Upper lobe of right lung (tissue), 1 donor: ENCODE results near the gene TMPRSS13. TPM values are rescaled to one million over a fixed set of nuclear protein-coding genes. Genes with fewer than 3 reads are reported as not detected.

Experiments
- ATAC-seq: fragments of 200-7000 bp; cut with Tn5 transposase; one replicate; pipeline ENCODE4 v1.9.1; 2020; ENCODE audit warnings: mild to moderate bottlenecking, moderate library complexity
- DNase-seq: peaks from one replicate; pipeline ENCODE4 v3.0.0-alpha.2; 2020
- H3K27ac ChIP-seq: fragments of 200-600 bp; one replicate; pipeline ENCODE4 v1.8.0; 2022
- H3K27me3 ChIP-seq: fragments of 200-600 bp; one replicate; pipeline ENCODE4 v1.8.0; 2022; ENCODE audit warnings: mild to moderate bottlenecking
- H3K36me3 ChIP-seq: fragments of 200-600 bp; one replicate; pipeline ENCODE4 v1.8.0; 2022
- H3K4me1 ChIP-seq: fragments of 200-600 bp; one replicate; pipeline ENCODE4 v1.8.0; 2022
- H3K4me3 ChIP-seq: fragments of 200-600 bp; one replicate; pipeline ENCODE4 v1.8.0; 2022; ENCODE audit warnings: mild to moderate bottlenecking
- H3K9me3 ChIP-seq: fragments of 200-600 bp; one replicate; pipeline ENCODE4 v1.8.0; 2022
- intact Hi-C: fragments of 100-400 bp; cut with DNase I; formaldehyde crosslinking; loops from one replicate; pipeline ENCODE4 v1.11.0; 2022
- total RNA-seq: library from RNA; stranded (reverse); fragmentation: NEBNext Ultra II Directional; extraction: Animal tissue kit (Norgen Biotek cat#: 25700); gene quantifications from one replicate; pipeline ENCODE4 v1.2.1, GENCODE V29; 2021
- TF ChIP-seq, protein P1 (sequence below): fragments of 200-600 bp; IDR thresholded peaks from one replicate; pipeline ENCODE4 v1.8.0; 2022; ENCODE audit warnings: antibody characterized with exemption
- donor health status: DM: no; HTN: yes; CAD: no; lungs with severe emphysema.

The TMPRSS13 gene
- total RNA-seq, 1 donor from 2014 or later: 9.9 TPM

DNA sequence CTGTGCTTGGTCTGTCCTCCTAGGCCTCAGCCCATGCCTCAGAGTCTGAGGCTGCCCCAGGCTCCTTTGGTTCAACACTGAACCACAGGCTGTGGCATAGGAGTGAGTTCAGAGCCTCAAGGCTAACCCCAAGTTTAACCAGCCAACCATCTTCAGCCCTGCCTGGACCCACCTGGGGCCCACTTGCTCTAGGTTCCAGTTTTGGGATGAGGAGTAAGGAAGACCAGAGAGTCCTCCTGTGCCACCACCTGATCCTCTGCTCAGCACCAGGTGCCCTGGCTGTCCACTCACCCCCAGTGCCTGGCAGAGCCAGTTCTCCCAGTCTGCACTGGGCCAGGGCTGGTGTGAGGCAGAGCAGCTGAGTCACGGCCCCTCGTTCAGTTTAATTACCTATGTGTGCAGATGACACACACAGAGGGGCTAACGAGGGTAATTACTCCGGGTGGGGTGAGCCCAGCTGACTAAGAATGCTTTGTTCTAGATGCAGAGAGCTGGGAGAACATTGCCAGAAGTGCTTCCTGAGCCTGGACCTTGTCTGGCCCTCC, 12.0 kb upstream of the TMPRSS13 start:
- DNase-seq: no peak
- no peaks in the 10 kb centered on the region for H3K9me3 ChIP-seq
- no peak overlapping the region for H3K4me3 ChIP-seq
- H3K36me3 ChIP-seq: no peaks in the 10 kb centered on the region
- no peaks in the 10 kb centered on the region for H3K4me1 ChIP-seq
- TF ChIP-seq, protein P1, sequence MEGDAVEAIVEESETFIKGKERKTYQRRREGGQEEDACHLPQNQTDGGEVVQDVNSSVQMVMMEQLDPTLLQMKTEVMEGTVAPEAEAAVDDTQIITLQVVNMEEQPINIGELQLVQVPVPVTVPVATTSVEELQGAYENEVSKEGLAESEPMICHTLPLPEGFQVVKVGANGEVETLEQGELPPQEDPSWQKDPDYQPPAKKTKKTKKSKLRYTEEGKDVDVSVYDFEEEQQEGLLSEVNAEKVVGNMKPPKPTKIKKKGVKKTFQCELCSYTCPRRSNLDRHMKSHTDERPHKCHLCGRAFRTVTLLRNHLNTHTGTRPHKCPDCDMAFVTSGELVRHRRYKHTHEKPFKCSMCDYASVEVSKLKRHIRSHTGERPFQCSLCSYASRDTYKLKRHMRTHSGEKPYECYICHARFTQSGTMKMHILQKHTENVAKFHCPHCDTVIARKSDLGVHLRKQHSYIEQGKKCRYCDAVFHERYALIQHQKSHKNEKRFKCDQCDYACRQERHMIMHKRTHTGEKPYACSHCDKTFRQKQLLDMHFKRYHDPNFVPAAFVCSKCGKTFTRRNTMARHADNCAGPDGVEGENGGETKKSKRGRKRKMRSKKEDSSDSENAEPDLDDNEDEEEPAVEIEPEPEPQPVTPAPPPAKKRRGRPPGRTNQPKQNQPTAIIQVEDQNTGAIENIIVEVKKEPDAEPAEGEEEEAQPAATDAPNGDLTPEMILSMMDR: no peak
- intact Hi-C loops: loop anchor here (10.0 kb wide), 1 partner anchor 114 kb away; no protein-coding TSS in a partner anchor
- peak; percentile 49 for ATAC-seq
- H3K27me3 ChIP-seq: no peaks in the 10 kb centered on the region
- H3K27ac ChIP-seq: no peak overlapping the region

DNA sequence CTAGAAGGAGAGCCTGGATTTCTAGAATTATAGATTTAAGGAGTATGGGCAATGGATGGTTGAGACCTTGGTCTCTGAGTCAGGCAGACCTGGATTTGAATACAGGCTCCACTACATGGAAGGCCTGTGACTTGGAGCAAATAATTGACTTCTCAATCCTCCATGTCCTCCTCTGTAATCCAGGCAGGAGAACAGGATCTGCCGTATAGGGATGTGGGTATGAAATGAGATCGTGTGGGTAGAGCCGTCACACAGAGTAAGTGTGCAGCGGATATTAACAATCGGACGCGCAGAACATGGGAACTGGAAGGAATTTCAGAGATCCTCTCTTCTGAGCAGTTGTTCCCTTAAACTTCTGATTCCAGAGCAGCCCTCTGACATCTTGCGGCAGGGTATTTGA, 11.5 kb upstream of the TMPRSS13 start:
- H3K36me3 ChIP-seq: no peaks in the 10 kb centered on the region
- ATAC-seq (no peak), DNase-seq (no peak)
- intact Hi-C loops: loop anchor here (10.0 kb wide), 1 partner anchor 114 kb away; no protein-coding TSS in a partner anchor
- H3K27me3 ChIP-seq: no peaks in the 10 kb centered on the region
- no peaks in the 10 kb centered on the region for H3K9me3 ChIP-seq
- no peaks in the 10 kb centered on the region for H3K4me1 ChIP-seq
- no peak overlapping the region for H3K4me3 ChIP-seq
- H3K27ac ChIP-seq: no peak overlapping the region
- TF ChIP-seq, protein P1: no peak

DNA sequence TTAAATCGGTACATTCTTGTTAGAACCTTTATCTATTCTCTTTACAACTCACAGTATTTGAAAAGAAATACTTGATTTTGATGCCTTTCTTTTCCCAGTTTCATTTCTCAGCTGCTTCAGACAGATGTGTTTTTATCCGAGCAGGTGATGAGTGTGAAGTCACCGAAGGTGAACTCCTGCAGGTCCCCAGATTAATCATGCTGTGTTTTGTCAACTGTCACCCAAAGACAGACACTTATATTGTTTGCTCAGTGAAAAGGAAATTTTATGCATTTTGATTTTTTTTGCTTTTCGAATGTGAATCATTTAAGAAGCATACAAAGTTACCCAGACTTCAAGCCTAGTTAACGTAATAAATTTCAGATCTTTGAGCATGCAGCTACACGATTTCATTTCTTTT, 7.8 kb upstream of the TMPRSS13 start:
- Histone ChIP-seq H3K27ac (no peak overlapping the region), H3K27me3 (no peaks in the 10 kb centered on the region), H3K9me3 (no peaks in the 10 kb centered on the region), H3K4me1 (no peaks in the 10 kb centered on the region), H3K36me3 (no peaks in the 10 kb centered on the region), H3K4me3 (no peak overlapping the region)
- TF ChIP-seq, protein P1: no peak
- no peak for ATAC-seq
- no peak for DNase-seq
- intact Hi-C loops: no loop called here

DNA sequence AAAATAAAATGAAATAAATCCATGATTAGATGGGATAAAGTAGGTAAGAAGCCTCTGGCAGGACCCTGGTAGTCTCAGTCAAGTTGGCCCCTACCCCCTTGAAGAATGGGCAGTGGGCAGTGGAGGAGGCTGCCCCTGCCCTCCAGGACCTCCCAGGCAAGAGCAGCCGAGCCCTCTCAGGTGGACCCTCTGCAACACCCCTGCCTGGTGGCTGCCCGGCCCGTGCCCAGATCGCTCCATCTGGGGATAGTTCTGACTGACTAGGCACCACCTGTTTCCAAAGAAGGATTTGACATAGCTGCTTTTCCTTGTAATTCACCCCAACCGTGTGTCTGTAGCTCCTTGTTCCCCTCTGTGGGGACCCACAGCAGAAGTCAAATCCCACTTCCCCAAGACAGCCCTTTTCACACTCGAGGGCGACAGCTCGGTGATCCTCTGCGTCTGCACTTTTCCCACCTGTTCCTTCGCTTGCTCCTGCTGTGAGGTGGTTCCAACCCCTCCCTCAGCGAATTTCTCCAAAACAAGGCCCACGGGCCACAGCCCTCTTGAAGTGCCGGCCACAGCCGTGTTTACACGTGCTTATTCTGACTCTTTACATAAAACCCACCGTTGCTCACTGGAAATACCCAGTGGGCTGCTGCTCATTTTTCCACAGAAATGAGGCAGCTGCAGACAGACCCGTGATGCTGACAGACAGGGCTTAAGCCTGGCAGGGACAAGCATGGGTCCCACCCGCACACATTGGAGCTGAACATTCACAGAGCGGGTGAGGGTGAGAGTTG, 5.5 kb upstream of the TMPRSS13 start:
- no peak for ATAC-seq

DNA sequence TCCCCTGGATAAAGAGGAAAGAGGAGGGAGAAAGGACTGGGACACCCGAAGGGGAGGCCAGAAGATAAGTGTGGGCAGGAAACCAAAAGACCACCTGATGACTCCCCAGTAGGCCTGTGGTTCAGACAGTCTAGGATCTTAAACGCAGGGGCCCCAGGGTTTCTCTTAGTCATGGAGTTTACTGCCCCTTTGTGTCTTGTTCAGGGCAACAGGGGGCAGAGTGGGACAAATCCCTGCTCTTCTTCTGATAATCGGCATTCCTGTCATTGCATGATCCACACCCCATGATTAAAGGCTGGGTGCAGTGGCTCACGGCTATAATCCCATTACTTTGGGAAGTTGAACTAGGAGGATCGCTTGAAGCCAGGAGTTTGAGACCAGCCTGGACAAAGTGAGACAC, 4.7 kb upstream of the TMPRSS13 start:
- TF ChIP-seq, protein P1: no peak
- intact Hi-C loops: no loop called here
- no peaks in the 10 kb centered on the region for H3K36me3 ChIP-seq
- peaks cover 10% of the 10 kb centered on the region for H3K4me1 ChIP-seq
- no peak overlapping the region for H3K27ac ChIP-seq
- DNase-seq (no peak), ATAC-seq (no peak)
- no peaks in the 10 kb centered on the region for H3K9me3 ChIP-seq
- H3K4me3 ChIP-seq: no peak overlapping the region
- no peaks in the 10 kb centered on the region for H3K27me3 ChIP-seq

More for the DNA sequence above, 5.5 kb upstream of the TMPRSS13 start:
- Histone ChIP-seq H3K27ac (no peak overlapping the region), H3K36me3 (no peaks in the 10 kb centered on the region), H3K4me3 (no peak overlapping the region), H3K4me1 (peaks cover 10% of the 10 kb centered on the region), H3K9me3 (no peaks in the 10 kb centered on the region), H3K27me3 (no peaks in the 10 kb centered on the region)
- TF ChIP-seq, protein P1: no peak
- intact Hi-C loops: no loop called here
- no peak for DNase-seq
